ENCODE measurements around the gene RCAN3. TPM values are rescaled to one million over a fixed set of nuclear protein-coding genes. Genes with fewer than 3 reads are reported as not detected.

RCAN3 gene
- total RNA-seq, 1 donor from 2014 or later: 11.3 TPM

DNA sequence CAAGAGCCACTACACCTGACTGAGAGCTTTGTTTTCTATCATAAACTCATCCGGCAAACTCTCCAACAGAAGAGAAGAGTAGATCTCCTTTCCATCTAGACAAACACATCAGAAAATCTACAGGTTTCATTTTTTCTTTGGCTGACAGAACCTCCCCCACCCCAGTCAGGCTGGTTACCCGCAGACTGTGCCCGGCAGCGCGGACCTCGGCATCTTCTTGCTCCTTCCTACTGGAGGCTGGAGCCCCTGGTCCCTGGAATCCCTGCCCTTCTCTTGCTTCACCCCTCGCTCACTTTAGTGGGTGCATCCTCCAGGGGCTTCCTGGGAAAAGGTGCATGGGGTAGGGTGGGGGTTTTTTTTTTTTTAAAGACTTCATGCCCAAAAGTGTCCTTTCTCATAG lies 76.2 kb downstream of the RCAN3 start:
- H3K27ac ChIP-seq: no peak overlapping the region
- H3K9me3 ChIP-seq: no peaks in the 10 kb centered on the region
- no peaks in the 10 kb centered on the region for H3K4me1 ChIP-seq
- TF ChIP-seq, protein P1, sequence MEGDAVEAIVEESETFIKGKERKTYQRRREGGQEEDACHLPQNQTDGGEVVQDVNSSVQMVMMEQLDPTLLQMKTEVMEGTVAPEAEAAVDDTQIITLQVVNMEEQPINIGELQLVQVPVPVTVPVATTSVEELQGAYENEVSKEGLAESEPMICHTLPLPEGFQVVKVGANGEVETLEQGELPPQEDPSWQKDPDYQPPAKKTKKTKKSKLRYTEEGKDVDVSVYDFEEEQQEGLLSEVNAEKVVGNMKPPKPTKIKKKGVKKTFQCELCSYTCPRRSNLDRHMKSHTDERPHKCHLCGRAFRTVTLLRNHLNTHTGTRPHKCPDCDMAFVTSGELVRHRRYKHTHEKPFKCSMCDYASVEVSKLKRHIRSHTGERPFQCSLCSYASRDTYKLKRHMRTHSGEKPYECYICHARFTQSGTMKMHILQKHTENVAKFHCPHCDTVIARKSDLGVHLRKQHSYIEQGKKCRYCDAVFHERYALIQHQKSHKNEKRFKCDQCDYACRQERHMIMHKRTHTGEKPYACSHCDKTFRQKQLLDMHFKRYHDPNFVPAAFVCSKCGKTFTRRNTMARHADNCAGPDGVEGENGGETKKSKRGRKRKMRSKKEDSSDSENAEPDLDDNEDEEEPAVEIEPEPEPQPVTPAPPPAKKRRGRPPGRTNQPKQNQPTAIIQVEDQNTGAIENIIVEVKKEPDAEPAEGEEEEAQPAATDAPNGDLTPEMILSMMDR (IDR thresholded peaks at IDR 0.05): no peak
- H3K4me3 ChIP-seq: no peak overlapping the region
- ATAC-seq (no peak), DNase-seq (no peak)
- no peaks in the 10 kb centered on the region for H3K36me3 ChIP-seq
- intact Hi-C loops (cut with DNase I): no loop called here
- H3K27me3 ChIP-seq: peaks cover under 1% of the 10 kb centered on the region

DNA sequence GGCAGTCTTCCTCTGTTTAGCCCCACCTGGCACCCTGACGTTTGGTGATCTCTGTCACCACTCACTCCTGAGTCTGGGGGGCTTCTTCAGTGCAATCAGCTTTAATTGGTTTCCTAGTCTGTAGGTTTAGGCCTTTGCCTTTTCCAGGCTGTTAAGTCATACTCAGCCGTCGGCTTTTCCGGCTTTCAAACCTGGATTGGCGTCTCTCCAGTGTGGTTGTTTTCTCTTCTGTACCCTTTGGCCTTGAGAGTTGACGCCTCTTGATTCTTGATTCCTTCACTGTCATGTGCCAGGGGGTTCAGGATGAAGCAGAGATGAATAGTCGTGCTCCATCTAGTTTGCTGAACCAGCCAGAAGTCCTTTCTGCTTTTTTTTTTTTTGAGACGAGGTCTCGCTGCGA lies 78.1 kb downstream of the RCAN3 start:
- DNase-seq: no peak
- intact Hi-C loops (cut with DNase I): no loop called here
- TF ChIP-seq, protein P1 (IDR thresholded peaks at IDR 0.05): no peak
- Histone ChIP-seq H3K4me1 (no peaks in the 10 kb centered on the region), H3K36me3 (no peaks in the 10 kb centered on the region), H3K27me3 (peaks cover 3% of the 10 kb centered on the region), H3K4me3 (no peak overlapping the region), H3K27ac (no peak overlapping the region), H3K9me3 (no peaks in the 10 kb centered on the region)
- ATAC-seq: no peak

DNA sequence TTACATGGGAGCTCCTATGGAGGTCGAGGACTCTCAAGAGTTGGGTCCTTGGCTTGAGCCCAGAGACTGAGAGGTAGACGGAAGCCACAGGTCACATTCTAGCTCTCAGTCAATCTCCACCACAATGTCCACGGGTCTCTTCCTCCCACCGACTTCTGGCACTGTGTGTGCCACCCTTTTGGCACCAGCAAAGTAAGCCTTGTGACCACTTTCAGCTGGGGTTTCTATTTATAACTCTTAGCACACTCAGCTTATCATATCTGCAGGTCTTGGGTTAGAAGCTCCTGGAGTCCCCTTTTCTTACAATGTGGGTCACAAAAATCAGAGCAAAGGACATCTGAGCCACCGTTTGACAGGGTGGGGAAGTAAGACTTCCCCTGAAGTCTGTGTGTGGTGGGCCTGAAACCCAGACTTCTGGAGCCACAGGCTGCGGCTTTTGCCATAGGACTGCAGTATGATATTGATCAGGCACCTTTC lies 81.6 kb downstream of the RCAN3 start:
- Histone ChIP-seq H3K9me3 (no peaks in the 10 kb centered on the region), H3K4me3 (no peak overlapping the region), H3K36me3 (no peaks in the 10 kb centered on the region), H3K4me1 (peaks cover 4% of the 10 kb centered on the region), H3K27ac (no peak overlapping the region), H3K27me3 (peaks cover 3% of the 10 kb centered on the region)
- TF ChIP-seq, protein P1 (IDR thresholded peaks at IDR 0.05): no peak
- ATAC-seq: peak; percentile 65
- no peak for DNase-seq
- intact Hi-C loops (cut with DNase I): no loop called here

DNA sequence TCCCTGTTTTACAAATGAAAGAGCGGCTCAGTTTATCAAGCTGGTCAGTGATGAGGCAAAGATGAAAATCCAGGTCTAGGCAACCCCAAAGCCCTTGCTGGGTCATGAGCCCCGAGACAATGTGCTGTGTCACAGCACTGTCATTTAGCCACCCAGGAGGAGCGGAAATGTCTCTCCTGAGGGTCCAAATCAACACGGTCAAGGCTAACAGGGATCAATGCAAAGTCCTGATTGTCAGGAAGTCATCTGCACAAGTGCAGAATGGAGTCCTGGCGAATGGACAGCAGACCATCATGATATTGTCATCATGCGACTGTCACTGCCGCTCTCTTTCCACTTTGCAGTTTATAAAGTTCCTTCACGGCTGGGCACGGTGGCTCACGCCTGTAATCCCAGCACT lies 83.5 kb downstream of the RCAN3 start:
- TF ChIP-seq, protein P1 (IDR thresholded peaks at IDR 0.05): no peak
- intact Hi-C loops (cut with DNase I): no loop called here
- Histone ChIP-seq H3K27me3 (peaks cover 3% of the 10 kb centered on the region), H3K4me3 (no peak overlapping the region), H3K9me3 (no peaks in the 10 kb centered on the region), H3K27ac (no peak overlapping the region), H3K4me1 (peaks cover 4% of the 10 kb centered on the region), H3K36me3 (no peaks in the 10 kb centered on the region)
- DNase-seq (no peak), ATAC-seq (no peak)

DNA sequence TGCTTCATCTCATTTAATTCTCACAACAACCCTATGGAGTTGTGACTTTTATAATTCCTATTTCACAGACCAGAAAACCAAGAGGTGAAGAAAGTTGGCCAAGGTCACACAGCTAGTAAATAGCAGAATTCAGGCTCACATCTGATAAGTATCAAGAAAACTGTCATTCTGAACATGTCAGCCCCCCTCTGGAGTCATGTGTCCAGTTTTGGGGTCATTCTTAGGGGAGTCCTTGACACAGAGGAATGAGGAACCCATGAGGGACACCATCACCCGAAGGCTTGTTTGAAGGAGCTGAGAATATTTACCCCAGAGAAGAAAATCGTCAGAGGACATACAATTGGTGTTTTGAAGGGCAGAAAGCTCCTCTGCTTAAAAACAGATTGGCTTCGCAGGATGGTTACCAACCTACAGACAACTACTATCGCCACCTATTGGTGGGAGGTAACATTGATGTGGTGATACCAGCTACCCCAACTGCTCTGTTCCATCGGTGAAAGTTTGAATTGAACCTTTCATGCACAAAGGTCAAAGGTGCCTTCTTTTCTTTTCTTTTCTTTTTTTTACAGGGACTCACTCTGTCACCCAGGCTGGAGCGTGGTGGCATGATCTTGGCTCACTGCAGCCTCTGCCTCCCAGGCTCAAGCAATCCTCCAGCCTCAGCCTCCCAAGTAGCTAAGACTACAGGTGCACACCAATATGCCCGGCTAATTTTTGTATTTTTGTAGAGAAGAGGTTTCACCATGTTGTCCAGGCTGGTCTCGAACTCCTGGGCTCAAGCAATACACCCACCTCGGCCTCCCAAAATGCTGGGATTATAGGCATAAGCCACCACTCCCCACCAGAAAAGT lies 84.6 kb downstream of the RCAN3 start:
- peaks cover 3% of the 10 kb centered on the region for H3K27me3 ChIP-seq
- peak; percentile 87 for ATAC-seq
- no peaks in the 10 kb centered on the region for H3K9me3 ChIP-seq
- H3K4me3 ChIP-seq: no peak overlapping the region
- no peak overlapping the region for H3K27ac ChIP-seq
- H3K4me1 ChIP-seq: peaks cover 4% of the 10 kb centered on the region
- no peaks in the 10 kb centered on the region for H3K36me3 ChIP-seq
- intact Hi-C loops (cut with DNase I): no loop called here
- TF ChIP-seq, protein P1 (IDR thresholded peaks at IDR 0.05): peak; percentile 76
- DNase-seq: no peak

Measured in upper lobe of right lung (tissue), 1 donor.